GM12891 (cell line): Measurements from ENCODE around the gene BLZF1.
"Not testable (repeated sequence)": the region's sequence is repeated elsewhere in the genome, so short reads cannot be mapped to it uniquely, and the experiment has no call there.

Source experiments
- DNase-seq: peaks from one replicate; pipeline ENCODE4 v3.0.0; 2011; ENCODE audit warnings: low spot score; ENCODE audit not compliant: insufficient read length
- FAIRE-seq: peaks from 2 replicates; lab custom pipeline; 2011; peaks lifted over from hg19 to GRCh38; lab: Jason Lieb, UNC
- PAX5 ChIP-seq: IDR thresholded peaks from 2 replicates; pipeline ENCODE4 v1.6.1; 2011; ENCODE audit warnings: low read length, moderate library complexity, mild to moderate bottlenecking; ENCODE audit not compliant: insufficient read depth, severe bottlenecking
- POLR2A ChIP-seq: IDR thresholded peaks from 2 replicates; pipeline ENCODE4 v1.6.1; 2011; ENCODE audit warnings: low read depth, low read length, control low read depth
- POLR2AphosphoS5 ChIP-seq: IDR thresholded peaks from 2 replicates; pipeline ENCODE4 v1.6.1; 2011; ENCODE audit warnings: low read depth, low read length, control low read depth
- POU2F2 ChIP-seq: IDR thresholded peaks from 2 replicates; pipeline ENCODE4 v1.6.1; 2011; ENCODE audit warnings: low read depth, mild to moderate bottlenecking, control low read depth, low read length, moderate library complexity
- SPI1 ChIP-seq: IDR thresholded peaks from 2 replicates; pipeline ENCODE4 v1.6.1; 2011; ENCODE audit warnings: low read depth, low read length, control low read depth
- TAF1 ChIP-seq: IDR thresholded peaks from 2 replicates; pipeline ENCODE4 v1.6.1; 2011; ENCODE audit warnings: low read depth, low read length, control low read depth

The BLZF1 gene

GRCh38 chr1:169330927-169331326, 37.1 kb upstream of the BLZF1 start:
- DNase-seq = no peak
- TF ChIP-seq TAF1 (no peak), POU2F2 (no peak), SPI1 (no peak), POLR2AphosphoS5 (no peak), POLR2A (no peak), PAX5 (no peak)
- no peak for FAIRE-seq

GRCh38 chr1:169334727-169335126, 33.3 kb upstream of the BLZF1 start:
- not testable (repeated sequence) for FAIRE-seq, DNase-seq

- not testable (repeated sequence) for DNase-seq, FAIRE-seq
Observed at GRCh38 chr1:169336947-169337715, 30.9 kb upstream of the BLZF1 start.

- FAIRE-seq (no peak), DNase-seq (no peak)
- TF ChIP-seq PAX5 (no peak), SPI1 (no peak), POLR2AphosphoS5 (no peak), POU2F2 (no peak), TAF1 (no peak), POLR2A (no peak)
Observed at GRCh38 chr1:169338617-169339016, 29.4 kb upstream of the BLZF1 start.

- FAIRE-seq = no peak
- DNase-seq = no peak
- no peak for TF ChIP-seq POLR2AphosphoS5
- no peak for TF ChIP-seq POU2F2
- TF ChIP-seq POLR2A = no peak
- TF ChIP-seq PAX5 = no peak
- no peak for TF ChIP-seq TAF1
- no peak for TF ChIP-seq SPI1
Observed at GRCh38 chr1:169339773-169340172, 28.2 kb upstream of the BLZF1 start.

GRCh38 chr1:169340882-169341281, 27.1 kb upstream of the BLZF1 start:
- TF ChIP-seq SPI1 = no peak
- TF ChIP-seq PAX5 = no peak
- no peak for TF ChIP-seq POLR2AphosphoS5
- TF ChIP-seq TAF1 = no peak
- TF ChIP-seq POLR2A = no peak
- no peak for TF ChIP-seq POU2F2
- DNase-seq (no peak), FAIRE-seq (no peak)

GRCh38 chr1:169342096-169342495, 25.9 kb upstream of the BLZF1 start:
- not testable (repeated sequence) for FAIRE-seq, DNase-seq

GRCh38 chr1:169345511-169345910, 22.5 kb upstream of the BLZF1 start:
- TF ChIP-seq SPI1 (no peak), TAF1 (no peak), POLR2AphosphoS5 (no peak), POLR2A (no peak), PAX5 (no peak), POU2F2 (no peak)
- DNase-seq (no peak), FAIRE-seq (no peak)

DNA sequence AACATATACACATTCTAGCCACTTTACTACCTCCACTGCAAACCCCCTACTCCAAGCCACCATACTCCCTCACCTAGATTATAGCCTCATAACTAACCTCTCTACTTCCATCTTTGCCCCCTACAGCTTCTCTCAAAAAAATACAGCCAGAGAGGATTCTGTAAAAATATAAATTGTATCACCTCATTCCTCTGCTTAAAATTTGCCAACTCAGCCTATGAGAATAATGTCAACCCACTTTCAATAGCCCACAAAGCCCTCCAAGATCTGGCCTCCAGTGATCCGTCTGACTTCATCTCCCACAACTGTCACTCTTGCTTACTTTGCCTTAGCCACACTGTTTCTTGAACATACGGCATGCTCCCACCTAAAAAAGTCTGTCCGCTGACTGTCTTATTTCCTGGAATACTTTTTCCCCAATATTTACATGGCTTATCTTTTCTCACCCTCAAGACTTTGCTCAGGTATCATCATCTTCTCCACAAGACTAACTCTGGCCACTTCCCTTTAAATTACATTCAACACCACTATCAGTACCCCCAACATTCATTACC, 21.9 kb upstream of the BLZF1 start:
- TF ChIP-seq PAX5 (no peak), TAF1 (no peak), POLR2AphosphoS5 (no peak), POLR2A (no peak)
- FAIRE-seq (no peak), DNase-seq (no peak)

- no peak for FAIRE-seq
- no peak for DNase-seq
- TF ChIP-seq TAF1 = no peak
- no peak for TF ChIP-seq SPI1
- no peak for TF ChIP-seq PAX5
- TF ChIP-seq POU2F2 = no peak
- TF ChIP-seq POLR2AphosphoS5 = no peak
- no peak for TF ChIP-seq POLR2A
Observed at GRCh38 chr1:169347688-169348382, 20.2 kb upstream of the BLZF1 start.
